Endometrium (tissue), 2 donors: Measurements from ENCODE around the gene MACROD2.
A peak's percentile ranks its signal among the peaks of the same experiment; 100 is the strongest.

Experiments
- FAIRE-seq: peaks from 2 replicates; lab custom pipeline; 2012; peaks lifted over from hg19 to GRCh38; lab: Jason Lieb, UNC
- donor health status: control.
- donor health status: control.

Gene MACROD2

GRCh38 chr20:14062786-14063185 is 67.5 kb downstream of the MACROD2 start:
- FAIRE-seq: no peak

GRCh38 chr20:14064333-14064732 is 69.0 kb downstream of the MACROD2 start:
- no peak for FAIRE-seq

- no peak for FAIRE-seq
Observed at GRCh38 chr20:14064921-14065320, 69.6 kb downstream of the MACROD2 start.

- FAIRE-seq: no peak
Observed at GRCh38 chr20:14065774-14066173, 70.5 kb downstream of the MACROD2 start.

GRCh38 chr20:14067603-14068002 is 72.3 kb downstream of the MACROD2 start:
- FAIRE-seq: no peak

GRCh38 chr20:14069796-14070195 is 74.5 kb downstream of the MACROD2 start:
- FAIRE-seq: no peak

GRCh38 chr20:14093652-14094051 is 98.3 kb downstream of the MACROD2 start:
- FAIRE-seq: no peak

- FAIRE-seq: no peak
Observed at GRCh38 chr20:14098261-14098660, 102.9 kb downstream of the MACROD2 start.

- FAIRE-seq: no peak
Observed at GRCh38 chr20:14113416-14113815, 118.1 kb downstream of the MACROD2 start.

- no peak for FAIRE-seq
Observed at GRCh38 chr20:14114065-14114704, 118.9 kb downstream of the MACROD2 start.

- no peak for FAIRE-seq
Observed at GRCh38 chr20:14116037-14116436, 120.7 kb downstream of the MACROD2 start.

- FAIRE-seq: no peak
Observed at GRCh38 chr20:14117768-14118167, 122.5 kb downstream of the MACROD2 start.

GRCh38 chr20:14126856-14127255 is 131.5 kb downstream of the MACROD2 start:
- FAIRE-seq: no peak

GRCh38 chr20:14127514-14128223 is 132.4 kb downstream of the MACROD2 start:
- FAIRE-seq: no peak

GRCh38 chr20:14134004-14134403 is 138.7 kb downstream of the MACROD2 start:
- FAIRE-seq: no peak

- FAIRE-seq: no peak
Observed at GRCh38 chr20:14142171-14142570, 146.9 kb downstream of the MACROD2 start.

- FAIRE-seq: no peak
Observed at GRCh38 chr20:14142964-14143627, 147.8 kb downstream of the MACROD2 start.

GRCh38 chr20:14148042-14148441 is 152.7 kb downstream of the MACROD2 start:
- FAIRE-seq: no peak

- FAIRE-seq: peak; percentile 8
Observed at GRCh38 chr20:14155361-14155760, 160.0 kb downstream of the MACROD2 start.

GRCh38 chr20:14178528-14178927 is 183.2 kb downstream of the MACROD2 start:
- no peak for FAIRE-seq

- FAIRE-seq: no peak
Observed at GRCh38 chr20:14178952-14179351, 183.6 kb downstream of the MACROD2 start.

GRCh38 chr20:14189794-14190402 is 194.6 kb downstream of the MACROD2 start:
- FAIRE-seq: no peak

- FAIRE-seq: no peak
Observed at GRCh38 chr20:14191559-14191958, 196.2 kb downstream of the MACROD2 start.
